Breast epithelium (tissue), 3 donors: ENCODE data around the gene RFXANK. TPM values are rescaled to one million over a fixed set of nuclear protein-coding genes. Genes with fewer than 3 reads are reported as not detected.

Experiments used
- total RNA-seq, 3 donors: library from RNA; depleted of rRNA; stranded (reverse); fragments of >200 nt; gene quantifications; one replicate each; pipeline ENCODE4 v1.1.0, GENCODE V29; 2016

Gene RFXANK
- total RNA-seq, 3 donors from 2014 or later = 43.9 to 51.1 (median 47.7) TPM

Other genes with a start within 250 kb of the RFXANK start
- gene SUGP2, start 158.7 kb upstream of the RFXANK start, total RNA-seq = 10 to 100 TPM; 27.8 to 58.1 (median 56.0) TPM
- gene ARMC6, start 158.7 kb upstream of the RFXANK start, total RNA-seq = 10 to 100 TPM; 20.3 to 29.5 (median 27.7) TPM
- gene SLC25A42, start 128.3 kb upstream of the RFXANK start, total RNA-seq = 10 to 100 TPM in 1 of 3 donors, 1 to 10 TPM in 2; 6.4 to 12.8 (median 9.8) TPM
- 10 to 100 TPM; 13.8 to 20.3 (median 18.0) TPM for gene TMEM161A, start 53.8 kb upstream of the RFXANK start, total RNA-seq
- gene MEF2B, start 22.0 kb upstream of the RFXANK start, total RNA-seq = under 1 TPM in 2 of 3 donors, not detected in 1; 0.59 to 0.64 TPM
- gene BORCS8, start 106 bp upstream of the RFXANK start, total RNA-seq = 10 to 100 TPM; 15.2 to 18.0 (median 16.7) TPM
- gene NR2C2AP, start 11.2 kb downstream of the RFXANK start, total RNA-seq = 10 to 100 TPM; 19.8 to 24.1 (median 21.6) TPM
- gene NCAN, start 19.7 kb downstream of the RFXANK start, total RNA-seq = not detected
- under 1 TPM; 0.32 to 0.98 (median 0.88) TPM for gene TM6SF2, start 81.0 kb downstream of the RFXANK start, total RNA-seq
- gene SUGP1, start 128.3 kb downstream of the RFXANK start, total RNA-seq = 10 to 100 TPM; 23.8 to 31.6 (median 29.8) TPM
- gene MAU2, start 128.6 kb downstream of the RFXANK start, total RNA-seq = 10 to 100 TPM; 33.4 to 59.4 (median 53.1) TPM
- 10 to 100 TPM; 29.1 to 38.7 (median 33.6) TPM for gene GATAD2A, start 213.4 kb downstream of the RFXANK start, total RNA-seq